ENCODE results near the gene RNGTT.
"Not testable (repeated sequence)": the region's sequence is repeated elsewhere in the genome, so short reads cannot be mapped to it uniquely, and the experiment has no call there.

The RNGTT gene

GRCh38 chr6:88963139-88964090, at the start of gene RNGTT:
RNGTT (minus strand) TSS chr6:88963618; CDS start chr6:88963409, 209 bp downstream.
- peak; percentile 99 for DNase-seq

DNA sequence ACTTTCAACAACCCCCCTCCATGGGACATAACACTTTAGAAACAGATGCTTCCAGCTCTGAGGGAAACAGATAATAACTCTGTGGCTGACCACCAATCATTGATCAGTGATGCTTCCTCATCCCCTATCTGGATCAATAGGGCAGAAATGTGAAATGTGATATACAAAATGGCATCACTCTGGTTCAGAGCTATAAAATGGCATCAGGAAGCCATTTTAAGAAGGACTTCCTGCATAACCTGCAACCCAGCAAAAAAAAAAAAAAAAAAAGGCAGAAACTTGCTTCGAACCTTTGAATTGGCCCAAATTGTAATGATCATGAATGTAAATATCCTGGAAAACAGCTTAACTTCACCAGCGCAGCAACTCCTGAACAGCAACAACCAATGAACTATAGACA, 48.0 kb upstream of the RNGTT start:
- DNase-seq = no peak

DNA sequence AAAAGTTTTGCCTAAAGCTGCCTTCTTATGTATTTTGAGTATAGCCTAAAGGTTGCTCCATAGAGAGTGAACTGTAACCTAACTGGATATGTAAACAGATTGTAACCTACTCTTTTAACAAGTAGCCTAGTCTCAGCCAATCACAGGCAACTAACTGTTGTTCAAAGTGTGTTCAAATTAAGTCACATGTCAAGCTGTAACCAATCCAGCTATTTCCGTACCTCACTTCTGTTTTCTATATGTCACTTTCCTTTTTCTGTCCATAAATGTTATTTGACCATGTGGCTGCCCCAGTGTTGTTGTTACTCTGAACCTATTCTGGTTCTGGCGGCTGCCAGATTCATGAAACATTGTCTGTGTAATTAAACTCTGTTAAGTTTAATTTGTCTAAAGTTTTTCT, 47.4 kb upstream of the RNGTT start:
- no peak for DNase-seq

GRCh38 chr6:89009624-89010059, 46.2 kb upstream of the RNGTT start:
- no peak for DNase-seq

- no peak for DNase-seq
These were observed 45.5 kb upstream of the RNGTT start for GRCh38 chr6:89008815-89009374.

DNA sequence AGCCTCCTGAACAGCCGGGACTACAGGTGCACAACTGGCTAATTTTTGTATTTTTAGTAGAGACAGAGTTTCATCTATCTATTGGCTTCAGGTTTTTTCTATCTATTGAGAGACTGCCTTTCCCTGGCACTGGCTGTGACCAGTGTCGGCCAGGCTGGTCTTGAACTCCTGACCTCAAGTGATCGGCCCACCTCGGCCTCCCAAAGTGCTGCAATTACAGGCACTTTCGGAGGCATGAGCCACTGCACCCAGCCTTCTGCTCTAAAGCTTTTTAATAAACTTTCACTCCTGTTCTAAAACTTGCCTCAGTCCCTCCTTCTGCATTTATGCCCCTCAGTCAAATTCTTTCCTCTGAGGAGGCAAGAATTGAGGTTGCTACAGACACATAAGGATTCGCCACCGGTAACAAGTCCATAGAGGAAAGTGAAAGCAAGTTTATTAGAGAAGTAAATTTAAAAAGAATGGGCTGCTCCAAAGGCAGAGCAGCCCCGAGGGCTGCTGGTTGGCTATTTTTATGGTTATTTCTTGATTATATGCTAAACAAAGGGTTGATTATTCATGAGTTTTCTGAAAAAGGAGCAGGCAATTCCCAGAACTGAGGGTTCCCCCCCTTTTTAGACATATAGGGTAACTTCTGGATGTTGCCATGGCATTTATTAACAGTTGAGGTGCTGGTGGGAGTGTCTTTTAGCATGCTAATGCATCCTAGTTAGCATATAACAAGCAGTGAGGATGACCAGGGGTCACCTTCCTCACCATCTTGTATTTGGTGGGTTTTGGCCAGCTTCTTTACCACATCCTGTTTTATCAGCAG, 44.8 kb upstream of the RNGTT start:
- DNase-seq = no peak

DNA sequence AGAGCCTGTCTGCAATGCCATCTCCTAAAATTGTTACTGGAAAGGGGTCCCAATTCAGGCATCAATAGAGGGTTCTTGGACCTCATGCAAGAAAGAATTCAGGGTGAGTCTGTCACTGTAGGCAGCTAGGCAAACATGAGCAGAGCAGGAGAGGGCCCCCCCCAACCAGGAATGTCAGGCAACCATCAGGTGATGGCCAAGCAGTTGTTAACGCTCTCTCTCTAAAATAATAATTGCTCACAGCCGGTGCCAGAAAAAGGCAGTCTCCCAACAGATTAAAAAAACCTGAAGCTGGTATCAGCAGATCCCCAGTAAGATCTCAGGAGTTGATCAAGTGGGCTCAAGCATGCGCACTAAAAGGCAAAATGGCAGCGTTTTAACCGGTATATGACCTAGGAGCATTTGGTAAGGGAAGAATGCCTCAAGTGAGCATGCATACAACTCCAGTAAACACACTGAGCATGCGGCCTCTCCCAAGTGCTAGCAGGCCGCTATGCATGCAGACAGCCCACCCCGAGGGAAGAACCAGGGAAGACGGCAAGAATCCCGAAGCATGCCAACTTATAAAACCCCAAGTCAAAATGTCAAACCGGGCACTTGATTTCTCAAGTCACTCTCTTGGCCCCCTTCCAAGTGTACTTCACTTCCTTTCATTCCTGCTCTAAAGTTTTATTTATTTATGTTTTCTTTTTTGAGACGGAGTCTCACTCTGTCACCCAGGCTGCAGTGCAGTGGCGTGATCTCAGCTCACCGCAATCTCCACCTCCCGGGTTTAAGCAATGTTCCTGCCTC, 44.0 kb upstream of the RNGTT start:
- DNase-seq = no peak

DNA sequence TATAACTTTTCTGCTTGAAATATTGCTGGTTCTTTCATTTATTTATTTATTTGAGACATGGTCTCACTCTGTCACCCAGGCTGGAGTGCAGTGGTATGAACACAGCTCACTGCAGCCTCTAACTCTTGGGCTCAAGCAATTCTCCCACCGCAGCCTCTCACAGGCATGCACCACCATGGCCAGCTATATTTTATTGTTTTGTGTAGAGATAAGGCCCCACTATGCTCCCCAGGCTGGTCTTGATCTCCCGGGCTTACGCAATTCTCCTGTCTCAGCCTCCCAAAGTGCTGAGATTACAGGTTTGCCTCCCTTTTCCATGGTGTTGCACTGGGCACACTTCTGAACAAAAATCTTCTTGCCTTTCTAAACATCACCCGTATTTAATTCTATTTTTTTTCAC, 39.1 kb upstream of the RNGTT start:
- DNase-seq = no peak

DNA sequence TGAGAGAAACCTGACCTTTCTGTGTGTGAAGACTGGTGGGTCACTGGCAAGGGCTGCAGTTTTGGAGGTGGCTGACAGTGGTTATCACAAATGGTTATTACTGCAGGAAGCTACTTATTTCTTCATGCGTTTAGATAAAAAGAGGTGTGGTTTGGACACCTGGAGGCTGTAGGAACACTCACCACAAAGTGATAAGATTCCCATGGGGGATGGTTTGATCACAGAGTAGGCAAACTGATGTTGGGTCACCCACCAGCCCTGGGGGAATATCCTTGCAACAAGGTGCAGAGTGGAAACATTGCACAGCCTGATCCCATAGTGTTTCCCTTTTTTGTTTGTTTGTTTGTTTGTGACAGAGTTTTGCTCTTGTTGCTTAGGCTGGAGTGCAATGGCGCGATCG, 33.9 kb upstream of the RNGTT start:
- no peak for DNase-seq

- no peak for DNase-seq
These were observed 29.5 kb upstream of the RNGTT start for GRCh38 chr6:88992741-88993552.

DNA sequence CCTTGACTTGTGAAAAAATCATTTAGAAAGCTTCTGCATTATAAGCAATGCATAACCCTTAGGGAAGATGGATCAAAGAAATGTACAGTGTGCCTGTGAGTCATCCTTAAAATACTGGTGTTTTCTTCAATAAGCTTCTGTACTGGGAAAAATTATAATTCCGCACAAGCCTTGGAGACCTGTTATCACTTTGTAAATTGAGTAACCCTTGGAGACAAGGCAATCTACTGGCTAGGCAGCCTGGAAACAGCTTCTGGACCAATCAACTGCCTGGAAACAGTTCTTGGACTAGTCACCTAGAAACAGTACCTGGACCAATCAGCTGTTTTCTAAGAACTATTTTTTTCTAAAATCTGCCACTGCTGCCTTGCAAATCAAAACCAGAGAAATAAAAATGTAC, 25.8 kb upstream of the RNGTT start:
- peak; percentile 8 for DNase-seq

- no peak for DNase-seq
These were observed 24.5 kb upstream of the RNGTT start for GRCh38 chr6:88987922-88988321.

DNA sequence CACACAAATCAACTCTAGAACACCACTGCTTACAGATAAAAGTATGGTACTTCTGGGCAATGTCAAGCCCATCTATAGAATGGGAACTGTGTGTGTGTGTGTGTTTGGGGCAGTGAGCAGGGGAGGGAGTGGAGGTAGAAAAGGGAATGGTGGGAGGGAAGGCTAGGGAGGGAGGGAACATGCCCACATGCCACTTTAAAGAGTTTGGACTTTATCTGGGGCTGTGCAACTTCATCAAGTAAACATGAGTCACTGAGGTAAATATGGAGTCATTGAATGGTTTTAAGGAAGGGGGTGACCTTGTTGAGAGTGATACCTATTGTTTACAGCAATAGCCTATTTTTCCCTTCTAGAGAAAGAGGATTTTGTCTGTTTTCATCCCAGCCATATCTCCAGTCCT, 22.5 kb upstream of the RNGTT start:
- no peak for DNase-seq

DNA sequence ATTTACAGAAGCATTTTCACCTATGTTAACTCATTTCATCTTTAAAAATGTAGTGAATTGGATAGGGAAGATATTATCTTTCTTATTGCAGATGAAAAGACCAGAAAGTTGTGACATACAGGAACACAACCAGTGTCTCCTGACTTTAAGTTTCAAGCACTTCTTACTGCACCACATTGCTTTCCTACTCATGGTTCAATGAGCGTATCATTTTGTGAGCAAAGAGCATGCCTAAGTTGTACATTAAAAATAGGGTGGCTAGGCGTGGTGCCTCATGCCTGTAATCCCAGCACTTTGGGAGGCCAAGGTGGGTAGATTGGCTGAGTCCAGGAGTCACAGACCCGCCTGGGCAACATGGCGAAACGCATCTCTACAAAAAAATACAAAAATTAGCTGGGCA, 21.2 kb upstream of the RNGTT start:
- DNase-seq = no peak

- DNase-seq = no peak
These were observed 20.7 kb upstream of the RNGTT start for GRCh38 chr6:88984152-88984551.

- DNase-seq = peak; percentile 32
These were observed 20.1 kb upstream of the RNGTT start for GRCh38 chr6:88983532-88983931.

DNA sequence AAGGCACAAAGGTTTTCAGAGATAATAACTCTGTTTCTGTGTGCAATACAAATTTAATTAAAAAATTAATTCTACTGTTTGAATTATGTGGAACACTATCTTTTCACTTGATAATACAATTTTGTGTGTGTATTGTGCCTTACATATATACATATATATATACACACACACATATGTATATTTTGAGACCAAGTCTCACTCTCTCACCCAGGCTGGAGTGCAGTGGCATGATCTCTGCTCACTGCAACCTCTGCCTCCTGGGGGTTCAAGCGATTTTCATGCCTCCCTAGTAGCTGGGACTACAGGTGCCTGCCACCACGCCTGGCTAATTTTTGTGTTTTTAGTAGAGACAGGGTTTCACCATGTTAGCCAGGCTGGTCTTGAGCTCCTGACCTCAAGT, 19.7 kb upstream of the RNGTT start:
- DNase-seq = not testable (repeated sequence)

GRCh38 chr6:88982720-88983119, 19.3 kb upstream of the RNGTT start:
- peak; percentile 71 for DNase-seq

DNA sequence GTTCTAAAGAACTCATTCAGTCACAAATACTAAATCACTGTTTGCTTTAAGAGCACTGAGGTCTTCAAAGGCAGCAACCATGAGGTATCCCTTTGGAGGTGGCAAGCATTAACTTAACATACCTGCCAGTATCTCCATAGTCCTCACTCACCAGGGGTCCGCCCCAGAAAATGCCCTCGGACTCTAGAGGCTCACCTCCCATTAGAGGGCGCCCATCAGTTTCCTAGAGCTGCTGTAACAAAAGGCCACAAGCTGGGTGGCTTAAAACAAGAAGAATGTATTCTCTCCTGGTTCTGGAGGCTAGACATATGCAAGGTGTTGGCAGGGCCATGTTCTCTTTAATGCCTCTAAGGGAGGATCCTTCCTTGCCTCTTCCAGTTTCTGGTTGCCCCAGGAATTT, 12.0 kb upstream of the RNGTT start:
- DNase-seq = no peak

DNA sequence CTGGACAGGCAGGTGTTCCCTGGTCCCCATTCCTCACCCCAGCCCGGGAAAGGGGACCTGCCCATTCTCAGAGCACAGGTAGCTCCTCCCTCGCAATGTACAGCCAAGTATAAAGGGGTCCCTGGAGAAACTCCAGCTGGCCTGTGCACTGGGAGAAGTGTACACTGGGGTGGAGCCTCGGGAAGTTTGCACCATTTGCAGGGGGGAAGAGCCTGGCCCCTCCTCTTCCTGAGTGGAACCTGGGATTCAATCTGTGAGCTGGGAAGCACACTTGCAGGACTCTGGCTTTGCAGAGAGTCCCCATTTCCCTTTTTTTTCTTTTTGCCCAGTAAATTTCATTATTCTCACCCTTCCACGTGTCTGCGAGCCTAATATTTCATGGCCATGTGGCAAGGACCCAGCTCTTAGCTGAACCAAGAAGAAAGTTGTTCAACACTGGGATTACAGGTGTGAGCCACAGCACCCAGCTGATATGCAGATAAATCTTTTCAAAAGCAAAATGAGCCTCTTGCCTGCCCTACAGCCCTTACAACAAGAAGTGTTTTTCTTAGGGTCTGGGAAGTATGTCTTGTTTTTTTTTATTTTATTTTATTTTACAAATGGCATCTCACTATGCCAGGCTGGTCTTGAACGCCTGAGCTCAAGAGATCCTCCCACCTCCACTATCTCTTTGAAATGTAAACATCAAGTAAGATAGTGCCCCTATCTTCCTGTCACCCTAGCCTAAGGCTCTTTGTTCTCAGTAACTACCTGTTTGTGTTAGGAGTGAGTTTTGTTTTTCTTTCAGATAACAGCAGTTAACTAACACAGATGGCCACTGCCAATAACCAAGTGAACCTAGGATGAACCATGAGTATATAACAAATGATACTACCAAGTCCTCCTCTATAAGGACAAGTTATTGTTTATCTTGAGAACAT, 9.3 kb upstream of the RNGTT start:
- DNase-seq = no peak

GRCh38 chr6:88970301-88970700, 6.9 kb upstream of the RNGTT start:
- DNase-seq = no peak

Measured in EL (cell line).